Amniotic stem cell (primary cell): ENCODE data around the gene DTNA.

ENCODE experiments used
- DNase-seq: peaks from one replicate; lab custom pipeline; 2025; lab: John Stamatoyannopoulos, UW

The DTNA gene

DNA sequence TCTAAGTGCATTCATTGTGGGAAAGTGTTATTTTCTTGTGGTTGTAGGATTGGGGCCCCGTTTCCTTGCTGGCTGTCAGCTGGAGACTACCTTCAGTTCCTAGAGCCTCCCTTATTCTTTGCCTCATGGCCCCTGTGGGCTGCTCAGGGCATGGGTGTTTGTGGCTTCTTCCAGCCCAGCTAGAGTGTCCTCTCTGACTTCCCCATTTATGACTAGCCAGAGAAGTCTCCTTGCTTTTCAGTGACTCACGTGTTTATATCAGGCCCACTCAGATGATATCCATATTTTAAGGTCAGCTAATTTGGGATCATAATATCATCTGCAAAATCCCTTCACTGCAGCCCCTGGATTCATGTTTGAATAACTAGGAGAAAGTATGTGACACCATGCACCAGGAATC is 62.8 kb downstream of the DTNA start:
- no peak for DNase-seq

DNA sequence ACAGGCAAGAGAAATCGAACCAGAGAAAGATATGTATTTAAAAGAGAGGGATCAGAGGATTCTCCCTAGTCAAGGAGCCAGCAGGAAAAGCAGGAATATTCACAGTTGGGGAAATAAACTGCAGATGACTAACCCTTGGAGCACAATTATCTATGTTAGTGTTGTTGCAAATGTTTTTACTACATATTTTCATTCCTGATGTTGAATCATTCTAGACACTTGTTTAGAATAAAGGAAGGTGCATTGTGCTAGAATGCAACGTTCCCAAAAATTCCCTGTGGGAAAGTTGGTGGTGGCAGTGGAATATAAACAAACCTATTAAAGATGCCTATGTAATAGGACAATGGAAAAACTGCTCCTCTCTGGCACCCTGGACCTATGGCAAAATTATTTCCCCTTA is 63.3 kb downstream of the DTNA start:
- no peak for DNase-seq

DNA sequence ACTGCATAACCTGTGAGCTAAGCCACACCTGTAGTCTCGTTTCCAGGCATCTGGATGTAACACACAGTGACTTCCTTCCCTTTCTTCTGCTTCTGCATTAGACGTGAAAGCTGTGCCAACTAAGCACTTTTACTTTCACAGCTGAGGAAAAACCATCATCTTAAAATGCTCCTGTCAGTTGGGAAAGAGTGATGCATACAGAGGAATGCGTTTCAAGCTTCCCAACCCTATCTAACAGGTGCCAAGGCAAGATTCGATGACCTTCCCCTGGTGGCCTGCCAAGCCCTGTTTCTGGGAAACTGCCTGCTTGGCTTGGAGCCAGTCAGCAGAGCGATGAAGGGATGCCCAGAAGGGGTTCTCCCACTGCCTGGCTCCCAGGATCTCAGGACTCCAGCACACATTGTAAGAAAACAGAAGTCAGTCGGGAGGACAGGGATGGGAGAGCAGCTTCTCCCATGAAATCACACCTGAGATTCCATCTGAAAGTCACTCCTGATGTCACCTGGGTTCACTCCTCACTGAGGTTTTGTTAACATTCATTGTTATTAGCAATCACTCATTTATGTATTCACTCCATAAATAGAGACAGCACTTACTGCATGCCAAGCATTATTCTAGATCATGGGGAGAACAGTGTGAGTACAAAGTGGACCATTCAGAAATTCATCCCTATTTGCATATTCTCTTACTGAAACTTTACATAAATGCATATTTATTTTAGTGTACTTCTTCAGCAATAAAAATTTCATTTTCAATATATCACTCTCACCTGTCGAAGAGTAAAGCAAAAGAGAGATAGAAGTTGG is 64.1 kb downstream of the DTNA start:
- DNase-seq, result no peak

DNA sequence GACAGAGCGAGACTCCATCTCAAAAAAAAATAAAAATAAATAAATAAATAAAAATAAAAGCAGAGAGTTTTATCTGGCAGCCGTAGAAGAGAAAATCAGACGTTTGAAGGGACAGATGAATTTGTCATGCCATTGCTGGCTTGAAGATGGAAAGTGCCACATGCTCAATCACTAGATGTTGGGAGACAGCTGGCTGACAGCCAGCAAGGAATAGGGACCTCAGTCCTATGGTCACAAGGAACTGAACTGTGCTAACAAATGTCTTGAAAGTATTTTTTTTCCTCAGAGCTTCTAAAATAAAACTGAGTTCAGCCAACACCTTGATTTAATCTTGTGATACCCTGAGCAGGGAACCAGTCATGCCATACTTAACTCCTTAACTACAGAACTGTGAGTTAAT is 65.4 kb downstream of the DTNA start:
- DNase-seq, result no peak

DNA sequence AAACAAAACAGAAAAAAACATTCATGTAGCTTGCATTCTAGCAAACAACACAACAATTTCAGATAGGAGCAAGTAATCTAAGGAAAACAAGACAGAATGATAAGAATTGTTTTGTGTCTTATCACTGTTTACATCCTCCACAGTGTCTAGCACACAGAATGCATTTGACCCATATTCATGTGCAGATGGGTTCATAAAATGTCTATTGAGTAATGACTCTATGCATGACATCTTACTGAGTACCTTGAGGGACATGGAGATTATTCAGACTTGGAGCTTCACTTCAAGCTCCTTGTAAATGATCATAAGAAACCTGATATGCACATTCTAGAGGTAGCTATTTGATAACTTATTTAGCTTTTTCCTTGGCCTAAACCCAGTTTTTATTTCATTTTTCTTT is 69.0 kb downstream of the DTNA start:
- DNase-seq, result no peak

DNA sequence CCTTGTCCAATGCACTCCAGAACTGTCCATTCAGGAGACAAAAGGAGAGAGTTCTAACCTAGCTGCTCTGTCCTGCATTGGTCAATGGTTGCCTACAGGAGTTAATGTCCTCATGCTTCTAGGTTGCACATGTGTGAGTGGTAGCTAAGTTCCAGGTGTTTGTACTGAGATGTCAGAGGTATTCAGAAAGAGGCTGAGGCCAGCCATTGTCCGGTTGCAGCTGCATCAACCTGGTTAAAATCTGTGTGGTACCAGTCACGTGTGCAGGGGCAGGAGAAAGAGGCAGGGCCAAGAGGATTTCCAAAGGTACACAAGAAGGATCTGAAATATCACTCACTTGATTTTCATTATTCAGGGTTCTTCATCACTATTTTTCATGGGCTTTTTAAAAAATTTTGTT is 70.8 kb downstream of the DTNA start:
- no peak for DNase-seq

DNA sequence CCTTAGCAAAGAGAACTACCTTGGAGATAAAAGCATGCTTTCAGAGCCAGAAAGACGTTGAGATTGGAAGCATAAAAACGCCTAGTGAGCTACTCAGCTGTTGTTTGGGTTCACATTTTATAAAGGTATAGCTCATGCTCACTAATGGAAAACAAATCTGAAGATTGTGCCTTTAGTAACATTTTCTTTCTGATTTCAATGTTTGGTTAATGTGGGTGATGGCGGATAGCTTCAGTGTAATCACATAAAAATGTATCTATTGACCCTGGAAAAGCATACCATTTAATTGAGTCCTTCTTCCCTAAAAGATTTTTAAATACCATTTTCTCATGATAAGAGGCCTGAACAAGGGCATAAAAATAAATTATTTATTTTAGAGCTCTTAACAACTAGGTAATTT is 73.4 kb downstream of the DTNA start:
- no peak for DNase-seq

DNA sequence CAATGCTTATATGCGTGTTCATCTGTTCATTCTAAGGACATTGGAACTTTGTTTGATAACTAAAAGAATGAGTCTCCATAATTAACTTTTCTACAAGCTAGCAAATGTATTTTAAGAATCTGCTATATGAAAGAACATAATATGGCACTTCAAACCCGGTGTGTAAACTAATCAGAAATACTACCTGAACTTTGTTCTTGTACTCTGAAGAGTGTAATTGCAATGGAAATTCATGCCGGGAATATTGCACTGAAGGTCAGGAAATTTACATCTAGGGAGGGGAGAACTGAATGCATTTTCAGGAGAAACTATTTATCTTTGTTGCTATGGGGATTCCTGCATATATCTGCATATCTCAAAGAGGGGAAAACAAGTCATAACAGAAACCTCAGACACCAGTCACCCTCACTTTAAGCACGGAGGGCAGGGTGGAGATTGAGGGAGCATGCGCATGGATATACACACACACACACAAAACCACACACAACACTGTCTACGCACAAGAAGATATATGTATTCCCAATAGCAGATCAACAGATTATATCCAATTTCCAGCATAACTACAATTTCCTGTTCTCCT is 76.2 kb downstream of the DTNA start:
- DNase-seq, result no peak

DNA sequence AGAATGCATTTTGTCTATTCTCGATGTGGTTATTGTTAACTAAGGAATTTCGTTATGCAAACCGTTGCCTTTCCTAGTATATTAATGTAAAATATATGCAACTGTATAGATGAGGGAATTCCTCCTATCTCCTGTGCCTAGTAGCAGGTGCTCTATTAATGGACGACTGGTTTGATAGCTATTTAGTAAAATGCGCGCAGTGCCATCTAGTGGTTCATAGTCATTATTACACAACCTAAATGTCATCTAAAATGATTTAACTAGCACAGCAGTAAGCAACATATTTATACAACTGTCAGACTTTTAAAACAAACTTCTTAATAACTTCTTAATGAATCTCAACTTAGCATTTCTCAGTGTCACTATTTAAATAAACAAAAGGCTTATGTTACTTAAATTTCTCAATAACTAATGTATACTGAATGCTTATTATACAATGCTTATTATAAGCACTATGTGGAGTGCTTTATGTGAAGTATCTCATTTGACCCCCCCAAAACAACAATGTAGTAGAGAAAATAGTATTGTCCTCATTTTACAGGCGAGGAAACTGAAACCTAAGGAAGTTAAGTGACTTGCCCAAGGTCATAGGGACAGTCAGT is 77.9 kb downstream of the DTNA start:
- DNase-seq, result peak; percentile 14

DNA sequence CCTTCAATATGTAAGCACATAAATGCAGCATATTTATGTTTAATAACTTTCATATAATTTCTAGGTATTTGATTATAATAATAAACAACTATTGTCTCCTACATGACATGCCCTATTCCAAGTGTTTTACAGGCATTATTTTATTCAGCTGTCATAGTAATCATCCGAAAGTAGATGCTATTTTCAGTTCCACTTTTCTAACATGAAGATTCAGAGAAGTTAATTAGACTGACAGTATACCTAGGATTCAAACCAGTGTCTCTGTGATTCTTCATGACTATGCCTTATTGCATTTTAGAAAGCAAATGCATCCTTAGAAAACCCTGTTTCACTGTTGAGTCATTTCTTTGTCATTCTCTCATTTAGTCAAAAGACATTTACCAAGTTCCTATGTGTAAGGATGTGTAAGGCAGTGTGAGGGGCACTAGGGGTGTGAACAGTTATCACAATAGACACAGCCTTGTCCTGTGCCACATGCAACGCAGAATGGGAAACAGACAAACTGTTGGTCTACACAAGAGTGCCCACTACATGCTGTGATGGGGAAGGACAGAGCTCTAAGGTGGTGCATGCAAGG is 79.8 kb downstream of the DTNA start:
- no peak for DNase-seq

DNA sequence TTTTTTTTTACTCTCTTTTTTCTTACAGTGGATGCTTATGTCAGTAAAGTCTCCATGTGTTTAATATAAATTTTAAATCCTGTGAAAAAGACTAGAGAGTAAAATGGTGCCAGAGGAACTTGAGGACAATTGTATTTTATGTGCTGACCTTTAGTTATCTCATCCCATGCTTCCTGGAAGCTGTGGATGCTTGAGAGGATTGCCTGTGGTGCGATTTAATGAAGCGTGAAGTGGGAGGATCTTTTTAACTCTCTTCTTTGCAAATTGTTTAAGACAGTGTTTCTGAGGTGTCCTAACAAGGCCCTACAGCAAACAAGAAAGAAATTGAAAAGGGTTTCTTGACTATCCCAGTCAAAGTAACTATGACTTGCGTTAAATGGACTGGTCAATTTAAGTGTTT is 84.2 kb downstream of the DTNA start:
- DNase-seq, result no peak

DNA sequence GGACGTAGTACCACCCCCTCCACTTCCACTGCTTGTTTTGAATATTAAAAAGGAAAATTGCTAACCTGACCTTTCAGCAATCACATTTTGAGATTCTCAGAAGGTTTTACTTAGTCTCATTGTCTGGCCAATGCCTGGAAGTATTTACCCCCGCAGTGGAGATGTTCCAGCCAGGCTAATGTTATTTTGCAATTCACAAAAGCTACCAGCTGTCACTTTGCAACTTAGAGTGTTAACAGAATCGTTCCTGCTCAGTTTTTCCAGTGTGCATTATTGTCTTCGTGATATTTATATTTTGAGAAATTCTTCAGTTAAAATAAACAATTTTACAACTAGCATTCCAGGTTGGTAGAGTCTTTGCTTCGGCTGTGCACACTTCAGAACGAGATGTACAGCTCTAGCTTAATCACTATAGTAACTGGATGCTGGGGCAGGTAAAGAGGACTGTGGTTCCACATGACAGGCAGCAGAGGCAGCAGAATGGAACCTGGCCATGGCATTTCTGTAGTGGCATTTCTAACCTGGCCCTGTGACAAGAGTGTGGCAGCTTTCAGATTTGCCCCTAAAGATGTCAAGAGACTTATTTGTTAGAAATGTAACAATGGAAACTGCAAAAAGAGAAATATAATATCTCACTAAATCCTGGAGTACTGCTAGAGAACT is 85.1 kb downstream of the DTNA start:
- no peak for DNase-seq

DNA sequence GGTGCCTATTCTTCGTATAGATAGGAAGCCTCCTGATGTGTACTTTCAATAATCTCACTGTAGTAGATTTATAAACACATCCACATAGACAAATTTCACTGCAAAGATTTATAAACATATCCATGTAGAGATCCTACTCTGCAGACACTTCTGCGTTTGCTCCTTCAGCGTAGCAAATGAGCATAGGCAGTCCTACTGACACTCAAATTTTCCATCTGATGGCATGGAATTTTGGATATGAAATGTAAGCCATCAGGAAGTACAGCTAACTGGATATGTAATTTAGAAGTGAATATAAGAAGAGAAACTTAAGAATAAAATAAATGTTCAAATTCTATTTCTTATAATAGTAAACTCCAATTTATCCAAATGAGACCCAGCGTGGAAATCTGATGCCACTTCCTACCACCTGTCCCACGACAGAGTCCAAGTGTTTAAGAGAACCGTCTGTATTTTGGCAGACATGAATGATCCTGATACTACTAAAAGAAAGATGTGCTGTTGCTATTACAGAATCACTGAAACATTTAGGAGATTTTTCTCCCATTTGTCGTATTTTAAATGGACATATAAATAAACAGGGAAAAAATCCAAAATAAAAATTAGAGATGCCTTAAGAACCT is 86.0 kb downstream of the DTNA start:
- no peak for DNase-seq

DNA sequence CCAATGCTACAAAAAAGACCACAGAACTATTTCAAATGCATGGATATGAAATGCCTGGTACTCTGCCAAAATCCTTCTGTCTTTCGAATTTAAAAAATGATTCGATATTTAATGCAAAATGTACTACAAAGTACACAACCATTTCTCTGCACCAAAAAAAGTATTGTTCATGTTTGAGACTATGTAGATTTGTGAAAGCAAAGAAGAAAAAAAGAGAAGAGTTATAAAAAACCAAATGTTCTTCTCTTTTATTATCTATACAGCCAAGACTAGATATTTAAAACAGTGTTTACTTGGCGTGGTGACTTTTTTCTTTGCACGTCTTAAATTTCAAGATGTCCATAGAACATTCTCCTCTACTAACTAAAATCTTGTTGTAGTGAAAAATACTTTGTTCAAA is 89.2 kb downstream of the DTNA start:
- DNase-seq, result no peak

DNA sequence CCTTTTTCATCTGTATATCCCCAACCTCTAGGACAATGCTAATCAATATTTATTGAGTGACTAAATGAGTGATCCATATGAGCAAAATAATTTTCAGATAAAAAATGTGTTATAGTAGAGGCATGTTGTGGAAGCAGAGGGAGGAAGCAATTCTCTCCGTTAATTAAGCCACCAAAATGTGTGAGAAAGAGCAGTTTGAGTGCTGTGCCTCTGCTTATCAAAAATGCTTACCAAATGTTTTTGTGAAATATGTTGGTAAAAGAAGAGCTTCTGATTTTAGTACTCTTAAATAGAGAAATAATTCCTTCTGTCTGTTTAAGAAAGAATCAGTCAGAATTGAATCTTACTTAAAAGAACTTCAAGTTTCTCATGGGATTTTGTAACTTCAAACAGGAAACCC is 90.3 kb downstream of the DTNA start:
- no peak for DNase-seq

DNA sequence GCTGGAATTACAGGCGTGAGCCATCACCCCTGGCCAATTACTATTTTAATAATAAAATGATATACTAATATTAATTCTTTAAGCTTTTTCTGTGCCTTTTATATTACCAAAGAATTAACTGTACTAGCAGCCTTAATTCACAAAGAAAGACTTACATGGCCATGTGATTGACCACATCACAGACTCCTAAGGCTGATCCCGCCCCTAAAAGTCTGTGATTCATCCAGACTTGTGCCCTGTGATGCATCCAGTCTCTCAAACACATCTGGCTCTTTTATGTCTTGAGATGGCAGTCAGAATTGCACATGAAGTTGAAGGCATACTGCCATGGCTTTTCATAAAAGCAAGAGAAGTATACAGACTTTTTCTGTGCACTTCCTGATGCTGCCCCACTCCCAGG is 91.7 kb downstream of the DTNA start:
- DNase-seq, result no peak

DNA sequence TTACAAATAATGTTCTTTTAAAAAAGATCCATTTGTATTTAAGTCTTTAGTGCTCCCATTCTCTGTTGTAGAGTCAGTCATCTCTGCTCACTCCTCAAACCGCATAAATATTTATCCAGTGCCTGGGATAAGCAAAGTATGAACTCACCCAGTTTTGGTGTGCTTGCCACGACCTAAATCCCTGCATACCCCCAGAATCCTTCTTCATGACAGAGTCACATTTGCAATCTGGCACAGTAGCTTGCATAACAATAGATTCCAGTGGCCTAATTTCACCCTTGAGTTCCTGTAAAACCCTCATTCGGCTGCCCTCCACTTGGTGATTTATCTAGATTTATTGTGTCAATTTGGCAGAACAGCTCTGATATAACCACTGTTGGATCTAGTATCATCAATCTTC is 92.9 kb downstream of the DTNA start:
- no peak for DNase-seq

DNA sequence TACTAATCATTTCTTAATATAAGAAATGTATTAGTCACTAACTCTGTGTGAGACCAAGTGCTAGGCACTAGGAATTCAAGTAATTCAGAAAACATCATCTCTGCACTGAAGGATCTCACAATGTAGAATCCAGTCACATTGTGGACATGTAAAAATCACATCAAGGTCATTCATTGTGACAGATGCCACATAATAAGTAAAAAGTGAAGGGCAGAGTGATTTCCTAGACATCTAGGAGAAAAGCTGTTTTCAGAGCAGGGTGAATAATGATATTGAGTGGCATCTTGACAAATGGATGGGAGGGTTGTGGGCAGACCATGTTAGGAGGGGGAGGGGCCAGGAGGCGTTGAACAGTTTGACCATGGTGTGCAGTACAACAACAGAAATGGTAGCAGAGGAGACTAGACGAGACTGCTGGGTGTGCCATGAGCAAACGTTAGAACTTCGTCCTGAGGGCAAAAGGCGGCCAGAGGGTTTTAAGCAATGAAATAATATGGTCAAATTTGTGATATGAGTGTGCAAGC is 93.8 kb downstream of the DTNA start:
- DNase-seq, result no peak

DNA sequence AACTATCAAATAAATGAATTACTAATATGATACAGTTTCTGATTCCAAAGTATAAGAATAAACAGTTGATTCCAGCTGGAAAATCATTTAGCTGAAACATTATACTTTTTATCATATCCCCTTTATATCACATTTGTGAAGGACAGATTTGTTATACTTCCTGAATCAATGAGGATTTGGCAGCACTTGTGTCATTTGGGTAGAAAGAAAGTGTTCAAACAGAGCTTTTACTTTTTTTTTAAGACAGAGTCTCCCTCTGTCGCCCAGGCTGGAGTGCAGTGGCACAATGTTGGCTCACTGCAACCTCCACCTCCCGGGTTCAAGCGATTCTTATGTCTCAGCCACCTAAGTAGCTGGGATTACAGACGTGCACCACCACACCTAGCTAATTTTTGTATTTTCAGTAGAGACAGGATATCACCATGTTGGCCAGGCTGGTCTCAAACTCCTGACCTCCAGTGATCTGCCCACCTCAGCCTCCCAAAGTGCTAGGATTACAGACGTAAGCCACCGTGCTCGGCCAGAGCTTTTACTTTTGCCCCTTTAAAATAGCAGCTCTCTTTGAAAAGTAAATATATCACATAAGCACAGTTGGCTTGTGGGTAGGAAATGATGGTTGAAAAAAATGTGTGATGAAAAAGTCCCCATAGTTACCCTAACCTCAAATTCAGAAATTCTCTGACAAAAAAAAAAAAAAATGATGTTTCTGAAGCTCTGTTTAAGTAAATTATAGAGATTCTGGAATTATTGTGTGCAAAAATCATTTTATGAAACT is 95.2 kb downstream of the DTNA start:
- DNase-seq, result no peak

DNA sequence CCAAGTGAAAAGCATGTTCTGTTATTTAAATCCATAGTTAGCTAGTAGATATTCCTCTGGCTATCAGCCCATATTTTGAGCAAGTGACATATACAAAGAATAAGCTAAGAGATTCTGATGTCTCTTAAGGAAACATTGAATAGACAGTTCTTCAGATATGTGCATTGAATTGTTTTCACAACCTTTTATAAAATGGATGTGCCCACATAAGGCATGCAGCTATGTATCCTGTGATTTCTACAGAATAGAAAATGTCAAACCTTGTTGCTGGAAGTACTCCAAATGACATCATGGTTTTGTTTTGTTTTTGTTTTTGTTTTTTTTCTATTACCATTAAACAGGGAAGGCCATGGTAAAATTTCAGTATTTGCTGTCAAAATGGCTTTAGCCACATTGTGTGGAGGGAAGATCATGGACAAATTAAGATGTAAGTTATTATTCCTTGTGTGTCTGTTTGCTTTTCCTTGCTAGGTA is 95.8 kb downstream of the DTNA start:
- no peak for DNase-seq

DNA sequence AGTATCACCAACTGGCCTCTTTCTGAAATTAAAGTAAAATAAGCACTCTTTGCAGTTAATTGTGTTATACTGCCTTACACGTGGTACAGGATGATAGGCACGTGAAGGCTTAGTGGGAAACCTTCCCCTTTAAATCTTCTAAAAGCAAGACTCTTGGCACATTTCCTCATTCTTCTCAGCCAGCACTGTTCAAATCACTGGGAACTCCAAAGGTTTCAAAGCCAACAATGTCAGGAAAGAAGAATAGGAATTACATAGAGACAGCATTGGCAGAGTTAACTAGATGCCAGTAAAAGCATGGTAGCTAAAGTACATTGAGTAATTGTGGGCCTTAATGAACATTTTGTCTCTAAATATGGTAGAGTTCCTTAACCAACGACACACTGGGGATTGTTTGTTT is 96.4 kb downstream of the DTNA start:
- DNase-seq, result no peak
